GM18870 (cell line): ENCODE measurements around the gene FXN.
"Not testable (repeated sequence)": the region's sequence is repeated elsewhere in the genome, so short reads cannot be mapped to it uniquely, and the experiment has no call there.

Experiments
- ATAC-seq: cut with Tn5 transposase; IDR thresholded peaks from one replicate; pipeline ENCODE4 v1.9.1; 2021; ENCODE audit warnings: moderate library complexity; ENCODE audit not compliant: unreplicated experiment

Gene FXN

GRCh38 chr9:69065660-69066059 is 30.1 kb downstream of the FXN start:
- ATAC-seq, result no peak

DNA sequence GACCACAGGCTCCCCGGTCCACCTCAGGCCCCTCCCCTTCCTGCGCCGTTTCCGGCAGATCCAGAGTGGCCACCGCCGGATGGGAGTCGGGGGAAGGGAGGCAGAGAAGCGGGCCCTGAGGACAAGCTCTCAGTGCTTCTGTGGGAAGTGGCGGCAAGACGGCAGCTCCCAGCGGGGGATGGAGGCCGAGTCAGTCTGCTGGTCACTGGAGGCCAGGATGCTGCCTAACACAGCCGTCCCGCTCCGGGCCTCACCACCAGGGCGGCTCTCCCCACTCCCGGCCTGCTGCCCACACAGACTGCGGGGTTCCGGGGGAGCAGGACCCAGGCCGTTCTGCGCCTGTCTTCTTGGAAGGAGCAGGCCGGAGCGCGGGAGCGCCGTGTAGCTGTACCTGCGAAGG is 31.4 kb downstream of the FXN start:
- no peak for ATAC-seq

DNA sequence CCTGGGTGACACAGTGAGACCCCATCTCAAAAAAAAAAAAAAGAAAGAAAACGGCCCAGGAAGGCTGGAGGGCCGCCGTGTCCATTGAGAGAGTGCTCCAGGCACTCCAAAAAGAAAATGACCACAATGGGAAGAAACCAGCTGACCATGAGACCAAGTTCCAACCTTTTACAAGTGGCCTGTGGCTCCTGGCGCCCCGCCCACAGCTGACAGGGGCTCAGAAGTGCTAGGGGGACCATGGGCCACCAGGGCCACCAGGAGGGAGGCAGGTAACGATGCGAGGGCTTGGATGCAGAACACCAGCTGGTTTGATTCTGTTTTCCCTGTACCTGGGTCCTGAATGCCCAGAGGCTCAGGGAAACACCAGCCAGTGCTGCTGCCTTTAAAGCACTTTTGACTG is 34.6 kb downstream of the FXN start:
- no peak for ATAC-seq

DNA sequence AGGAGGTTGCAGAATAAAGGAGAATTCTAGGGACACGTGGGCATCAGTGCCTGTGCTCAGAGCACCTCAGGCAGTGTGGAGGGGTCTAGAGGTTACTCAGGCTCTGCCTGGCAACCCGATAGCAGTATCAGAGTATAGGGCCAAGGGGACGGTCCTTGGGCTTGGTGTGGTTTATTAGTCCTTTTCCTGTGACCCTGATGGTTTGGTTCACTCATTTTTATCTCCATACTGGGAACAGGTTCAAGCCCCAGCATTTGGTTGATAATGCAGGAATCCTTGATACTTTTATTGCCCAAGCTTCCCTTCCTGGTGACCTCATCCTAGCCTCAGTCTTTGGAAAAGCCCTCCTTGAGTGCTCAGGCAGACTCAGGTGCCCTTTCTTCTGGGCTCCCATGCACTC is 35.5 kb downstream of the FXN start:
- no peak for ATAC-seq

DNA sequence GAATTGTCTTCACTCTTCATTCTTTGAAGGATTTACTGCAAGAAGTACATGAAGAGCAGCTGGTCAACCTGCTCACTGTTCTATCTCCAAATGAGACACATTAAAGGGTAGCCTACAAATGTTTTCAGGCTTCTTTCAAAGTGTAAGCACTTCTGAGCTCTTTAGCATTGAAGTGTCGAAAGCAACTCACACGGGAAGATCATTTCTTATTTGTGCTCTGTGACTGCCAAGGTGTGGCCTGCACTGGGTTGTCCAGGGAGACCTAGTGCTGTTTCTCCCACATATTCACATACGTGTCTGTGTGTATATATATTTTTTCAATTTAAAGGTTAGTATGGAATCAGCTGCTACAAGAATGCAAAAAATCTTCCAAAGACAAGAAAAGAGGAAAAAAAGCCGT is 37.6 kb downstream of the FXN start:
- no peak for ATAC-seq

DNA sequence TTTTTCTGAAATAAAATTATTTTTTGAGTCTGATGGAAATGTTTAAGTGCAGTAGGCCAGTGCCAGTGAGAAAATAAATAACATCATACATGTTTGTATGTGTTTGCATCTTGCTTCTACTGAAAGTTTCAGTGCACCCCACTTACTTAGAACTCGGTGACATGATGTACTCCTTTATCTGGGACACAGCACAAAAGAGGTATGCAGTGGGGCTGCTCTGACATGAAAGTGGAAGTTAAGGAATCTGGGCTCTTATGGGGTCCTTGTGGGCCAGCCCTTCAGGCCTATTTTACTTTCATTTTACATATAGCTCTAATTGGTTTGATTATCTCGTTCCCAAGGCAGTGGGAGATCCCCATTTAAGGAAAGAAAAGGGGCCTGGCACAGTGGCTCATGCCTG is 39.2 kb downstream of the FXN start:
- no peak for ATAC-seq

GRCh38 chr9:69076550-69076949 is 41.0 kb downstream of the FXN start:
- ATAC-seq, result no peak

DNA sequence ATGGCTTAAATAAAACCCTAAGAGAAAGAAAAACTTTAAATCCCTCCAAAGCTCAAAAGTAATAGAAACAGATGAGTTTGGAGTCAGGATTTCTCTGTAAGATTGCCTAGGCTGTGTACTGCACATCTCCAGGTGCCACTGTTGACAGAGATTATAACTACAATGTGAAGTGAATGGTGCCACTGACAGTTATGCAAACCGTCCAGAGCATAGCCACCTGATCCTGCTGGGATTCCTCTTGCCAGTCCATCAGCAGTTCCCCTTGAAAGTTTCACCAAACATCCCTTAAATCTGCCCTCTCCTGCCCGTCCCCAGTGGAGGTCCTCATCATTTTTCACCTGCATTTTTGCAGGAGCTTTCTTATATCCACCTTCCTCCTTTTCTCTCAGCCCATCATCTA is 42.5 kb downstream of the FXN start:
- ATAC-seq, result no peak

DNA sequence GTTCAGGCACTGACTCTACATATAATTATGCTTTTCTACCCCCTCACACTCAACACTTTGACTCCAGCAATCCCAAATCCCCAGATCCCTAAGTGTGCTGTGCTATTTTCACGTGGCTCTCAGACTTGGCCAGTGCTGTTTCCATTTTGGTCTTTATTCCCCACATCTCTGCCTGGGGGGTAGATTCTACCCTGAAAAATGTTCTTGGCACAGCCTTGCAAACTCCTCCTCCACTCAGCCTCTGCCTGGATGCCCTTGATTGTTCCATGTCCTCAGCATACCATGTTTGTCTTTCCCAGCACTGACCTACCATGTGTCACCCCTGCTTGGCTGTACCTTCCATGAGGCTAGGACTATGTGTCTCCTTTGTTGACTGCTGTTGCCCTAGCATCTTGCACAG is 43.0 kb downstream of the FXN start:
- ATAC-seq, result no peak

GRCh38 chr9:69079186-69079585 is 43.6 kb downstream of the FXN start:
- ATAC-seq, result no peak

DNA sequence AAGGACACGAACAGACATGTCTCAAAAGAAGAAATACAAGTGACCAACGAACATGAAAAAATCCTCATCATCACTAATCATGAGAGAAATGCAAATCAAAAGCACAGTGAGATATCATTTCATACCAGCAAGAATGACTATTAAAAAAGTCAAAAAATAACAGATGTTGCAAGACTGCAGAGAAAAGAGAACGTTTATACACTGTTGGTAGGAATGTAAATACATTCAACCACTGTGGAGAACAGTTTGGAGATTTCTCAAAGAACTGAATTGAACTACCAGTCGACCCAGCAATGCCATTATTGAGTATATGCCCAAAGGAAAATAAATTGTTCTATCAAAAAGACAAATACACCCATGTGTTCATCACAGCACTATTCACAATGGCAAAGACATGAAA is 45.7 kb downstream of the FXN start:
- no peak for ATAC-seq

DNA sequence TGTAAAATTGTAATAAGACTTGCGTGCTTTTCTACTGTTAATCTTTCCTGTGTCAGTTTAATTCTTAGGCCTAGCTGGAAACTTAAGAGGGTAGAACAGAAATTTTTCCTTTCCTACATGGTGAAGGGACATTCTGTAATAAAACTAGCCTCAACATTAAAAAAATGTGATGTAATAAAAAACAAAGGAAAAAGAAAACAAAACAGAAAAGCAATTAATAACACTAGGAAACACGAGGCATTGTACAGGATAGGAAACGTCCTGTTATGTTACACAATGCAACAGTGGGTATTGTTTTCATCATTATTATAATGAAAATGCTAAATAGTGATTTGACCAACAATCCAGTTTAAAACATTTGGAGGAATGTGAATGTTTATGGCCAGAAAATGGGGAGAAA is 47.8 kb downstream of the FXN start:
- ATAC-seq, result no peak

- ATAC-seq, result no peak
Observed at GRCh38 chr9:69085569-69086283, 50.2 kb downstream of the FXN start.

DNA sequence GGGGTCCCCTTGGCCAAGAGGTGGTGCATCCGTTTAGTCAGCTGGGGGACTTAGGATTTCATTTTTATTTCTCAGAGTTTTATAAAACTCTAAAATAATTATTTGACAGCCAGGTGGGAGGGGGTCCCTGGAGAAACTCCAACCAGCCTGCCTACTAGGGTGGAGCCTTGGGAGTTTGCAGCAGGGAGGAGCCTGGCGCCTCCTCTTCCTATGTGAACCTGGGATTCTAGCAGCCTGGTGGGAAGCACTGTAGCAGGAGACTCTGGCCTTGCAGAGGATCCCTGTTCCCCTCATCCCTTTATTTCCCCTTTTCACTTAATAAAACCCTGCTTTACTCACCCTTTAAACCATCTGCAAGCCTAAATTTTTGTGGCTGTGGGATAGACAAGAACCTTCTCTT is 50.8 kb downstream of the FXN start:
- ATAC-seq, result no peak

- ATAC-seq, result no peak
Observed at GRCh38 chr9:69086769-69087168, 51.2 kb downstream of the FXN start.

- ATAC-seq, result no peak
Observed at GRCh38 chr9:69089082-69089481, 53.5 kb downstream of the FXN start.

DNA sequence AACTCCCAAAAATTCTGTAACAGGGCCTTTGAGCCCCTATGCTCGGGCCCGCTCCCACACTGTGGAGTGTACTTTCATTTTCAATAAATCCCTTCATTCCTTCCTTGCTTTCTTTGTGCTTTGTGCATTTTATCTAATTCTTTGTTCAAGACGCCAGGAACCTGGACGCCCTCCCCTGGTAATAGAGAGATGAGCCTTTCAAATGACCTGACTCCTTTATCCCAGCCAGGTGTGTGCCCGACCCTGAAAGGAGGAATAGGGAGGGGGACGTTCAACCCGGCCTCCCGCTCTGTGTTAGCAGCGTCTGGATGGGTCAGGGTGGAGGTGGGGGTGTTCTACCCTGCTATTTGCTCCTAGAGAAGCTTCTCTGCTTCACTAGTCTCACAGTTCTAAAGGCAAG is 53.9 kb downstream of the FXN start:
- no peak for ATAC-seq

DNA sequence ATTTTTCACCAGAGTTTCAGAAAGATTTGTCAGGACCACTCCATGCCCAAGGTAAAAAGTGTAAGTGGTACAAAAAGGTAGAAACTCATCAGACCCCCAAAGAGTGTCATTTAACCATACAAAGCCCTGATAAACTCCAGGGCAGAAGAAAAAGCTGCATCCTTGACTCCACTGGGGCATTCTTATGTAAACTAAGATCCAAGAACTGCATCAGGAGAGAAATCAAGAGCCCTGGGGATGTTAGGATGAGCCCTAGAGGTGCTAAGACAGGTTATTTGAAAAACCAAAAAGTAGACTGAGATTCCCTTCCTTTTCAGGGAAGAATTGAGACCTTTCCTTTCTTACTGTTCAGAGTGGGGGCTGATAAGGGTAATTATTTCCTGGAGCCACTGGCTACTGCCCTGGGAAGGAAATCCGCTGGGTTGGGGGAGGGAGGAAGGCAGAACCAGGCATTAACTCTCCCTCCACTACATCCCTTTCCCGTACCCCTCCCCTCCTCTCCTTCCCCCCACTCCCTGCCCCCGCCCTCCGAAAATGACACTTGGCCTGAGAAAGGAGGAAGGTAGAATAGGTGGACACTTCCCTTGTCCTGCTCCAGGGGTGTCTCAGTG is 54.7 kb downstream of the FXN start:
- ATAC-seq, result no peak

DNA sequence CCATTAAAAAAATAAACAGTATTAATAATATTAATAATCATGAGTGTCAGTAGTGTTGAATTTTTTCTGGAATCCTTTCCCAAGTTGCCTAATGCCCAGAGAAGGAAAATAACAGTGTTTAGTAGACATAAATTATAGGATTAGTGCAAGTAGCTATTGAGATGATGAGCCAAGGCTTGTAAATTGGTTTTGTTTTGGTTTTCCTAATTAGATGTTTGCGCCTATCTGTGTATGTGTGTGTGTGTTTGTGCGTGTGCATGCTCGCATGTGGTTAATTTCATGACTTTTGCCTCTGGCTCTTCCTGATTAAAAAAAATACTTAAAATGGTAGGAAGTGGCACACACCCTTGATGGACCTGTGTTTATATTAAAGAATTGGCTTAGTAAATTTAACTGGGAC is 55.4 kb downstream of the FXN start:
- ATAC-seq, result no peak

DNA sequence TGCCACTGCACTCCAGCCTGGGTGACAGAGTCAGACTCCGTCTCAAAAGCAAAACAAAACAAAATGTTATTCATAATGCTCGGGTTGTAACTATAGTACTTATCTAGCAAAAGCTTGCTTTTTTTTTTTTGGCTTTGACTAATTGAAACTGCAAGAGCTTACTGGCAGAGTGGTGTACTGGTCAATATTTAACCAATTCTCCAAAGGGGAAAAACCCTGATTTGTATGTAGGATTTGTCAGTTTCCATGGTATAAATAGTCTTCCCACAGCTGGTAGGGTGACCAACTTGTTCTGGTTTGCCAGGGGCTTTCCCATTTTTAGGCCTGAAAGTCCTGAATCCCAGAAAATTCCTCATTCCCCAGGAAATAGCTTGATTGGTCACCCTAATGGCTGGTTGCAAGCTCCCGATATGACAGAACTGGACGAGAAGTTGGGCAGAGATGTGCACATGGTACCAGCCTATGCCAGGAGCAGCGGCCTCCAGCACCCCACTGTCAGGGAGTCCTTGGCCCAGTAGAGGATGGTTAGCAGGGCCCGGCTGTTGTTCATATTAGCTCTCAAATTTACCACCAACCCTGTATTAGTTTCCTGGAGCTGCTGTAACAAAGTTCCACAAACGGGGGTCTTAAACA is 58.0 kb downstream of the FXN start:
- peak; percentile 81 for ATAC-seq

DNA sequence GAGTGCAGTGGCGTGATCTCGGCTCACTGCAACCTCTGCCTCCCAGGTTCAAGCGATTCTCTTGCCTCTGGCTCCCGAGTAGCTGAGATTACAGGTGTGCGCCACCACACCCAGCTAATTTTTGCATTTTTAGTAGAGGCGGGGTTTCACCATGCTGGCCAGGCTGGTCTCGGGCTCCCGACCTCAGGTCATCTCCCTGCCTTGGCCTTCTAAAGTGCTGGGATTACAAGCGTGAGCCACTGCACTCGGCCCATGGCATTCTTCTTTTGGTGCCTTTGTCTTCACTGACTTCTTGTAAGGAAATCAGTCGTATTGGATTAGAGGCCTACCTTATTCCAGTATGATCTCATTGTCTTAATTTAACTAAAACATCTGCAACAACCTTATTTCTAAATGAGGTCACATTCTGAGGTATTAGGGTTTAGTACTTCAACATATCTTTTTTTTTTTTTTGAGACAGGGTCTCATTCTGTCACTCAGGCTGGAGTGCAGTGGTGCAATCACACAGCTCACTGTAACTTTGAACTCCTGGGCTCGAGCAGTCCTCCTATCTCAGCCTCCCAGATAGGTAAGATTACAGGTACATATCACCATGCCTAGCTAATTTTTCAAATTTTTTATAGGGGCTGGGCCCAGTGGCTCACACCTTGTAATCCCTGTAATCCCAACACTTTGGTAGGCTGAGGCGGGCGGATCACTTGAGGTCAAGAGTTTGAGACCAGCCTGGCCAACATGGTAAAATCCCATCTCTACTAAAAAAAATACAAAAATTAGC is 59.0 kb downstream of the FXN start:
- ATAC-seq, result not testable (repeated sequence)

GRCh38 chr9:69097064-69097463 is 61.5 kb downstream of the FXN start:
- no peak for ATAC-seq
